GM21737 (cell line): ENCODE measurements around the gene GPHN.
"Not testable (repeated sequence)": the region's sequence is repeated elsewhere in the genome, so short reads cannot be mapped to it uniquely, and the experiment has no call there.

ENCODE experiments used
- ATAC-seq: cut with Tn5 transposase; IDR thresholded peaks from one replicate; pipeline ENCODE4 v1.9.1; 2021; ENCODE audit warnings: mild to moderate bottlenecking, moderate library complexity; ENCODE audit not compliant: unreplicated experiment

The GPHN gene

GRCh38 chr14:66758031-66758613 is 250.2 kb downstream of the GPHN start:
- ATAC-seq = no peak

DNA sequence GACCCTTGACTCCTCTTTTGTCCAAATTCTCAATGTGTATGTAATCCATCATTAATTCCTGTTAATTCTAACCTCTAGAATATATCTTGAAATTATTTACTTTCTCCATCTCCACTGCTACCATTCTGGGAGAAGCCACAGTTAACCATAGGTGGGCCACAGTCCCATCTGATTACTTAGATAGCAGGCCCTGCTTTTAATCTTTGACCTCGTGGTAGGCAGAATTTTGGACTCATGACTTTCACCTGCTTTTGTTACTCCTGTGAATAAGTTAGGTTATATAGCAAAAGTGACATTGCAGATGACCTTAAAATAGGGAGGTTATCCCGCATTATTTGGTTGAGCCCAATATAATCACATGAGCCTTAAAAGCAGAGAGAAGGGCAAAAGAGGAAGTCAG is 264.2 kb downstream of the GPHN start:
- ATAC-seq = no peak

DNA sequence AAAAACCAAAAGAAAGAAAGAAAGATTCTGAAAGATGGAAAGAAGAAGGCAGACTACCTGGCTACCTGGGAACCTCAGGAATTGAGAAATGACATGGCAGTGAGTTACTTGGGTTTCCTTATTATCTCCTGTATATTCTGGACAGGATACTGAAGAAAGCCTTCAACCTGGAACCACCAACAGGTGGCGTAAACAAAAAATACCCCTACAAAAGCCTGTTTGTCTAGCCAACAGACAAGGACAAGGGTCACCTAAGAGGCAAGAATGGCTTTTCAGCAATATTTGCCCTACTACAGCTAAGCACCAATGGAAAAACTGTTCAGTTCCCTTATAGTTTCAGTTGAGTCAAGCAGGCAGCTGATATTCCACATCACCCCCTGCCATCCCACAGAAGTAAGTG is 274.9 kb downstream of the GPHN start:
- no peak for ATAC-seq

DNA sequence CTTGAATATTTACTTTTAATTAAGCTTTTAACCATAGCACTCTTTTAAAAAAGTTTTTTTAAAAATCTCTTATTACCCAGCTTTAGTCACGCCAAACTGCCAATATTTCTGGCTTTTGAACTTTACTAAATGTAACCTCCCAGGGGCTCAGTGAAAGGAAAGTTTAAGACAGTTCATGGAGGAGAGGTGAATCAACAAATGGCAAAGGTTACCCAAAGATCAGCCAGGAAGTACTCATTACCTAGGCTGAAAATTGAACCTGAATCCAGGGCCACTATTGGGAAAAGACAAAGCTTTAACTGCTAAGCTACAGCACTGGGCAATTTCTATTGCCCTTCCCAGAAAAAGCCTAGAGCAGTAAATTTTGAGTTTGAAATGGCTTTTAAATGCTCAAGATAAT is 282.2 kb downstream of the GPHN start:
- no peak for ATAC-seq

- ATAC-seq = no peak
Observed at GRCh38 chr14:66802962-66803361, 295.0 kb downstream of the GPHN start.

GRCh38 chr14:66804141-66804540 is 296.2 kb downstream of the GPHN start:
- no peak for ATAC-seq

GRCh38 chr14:66813636-66814035 is 305.7 kb downstream of the GPHN start:
- no peak for ATAC-seq

DNA sequence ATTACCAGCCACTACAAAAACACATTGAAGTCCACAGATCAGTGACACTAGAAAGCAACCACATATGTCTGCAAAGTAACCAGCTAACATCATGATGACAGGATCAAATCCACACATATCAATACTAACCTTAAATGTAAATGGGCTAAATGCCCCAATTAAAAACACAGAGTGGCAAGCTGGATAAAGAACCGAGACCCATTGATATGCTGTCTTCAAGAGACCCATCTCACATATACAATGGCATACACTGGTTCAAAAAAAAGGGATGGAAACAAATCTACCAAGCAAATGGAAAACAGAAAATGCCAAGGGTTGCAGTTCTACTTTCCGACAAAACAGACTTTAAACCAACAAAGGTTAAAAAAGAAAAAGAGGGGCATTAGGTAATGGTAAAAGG is 307.7 kb downstream of the GPHN start:
- no peak for ATAC-seq

DNA sequence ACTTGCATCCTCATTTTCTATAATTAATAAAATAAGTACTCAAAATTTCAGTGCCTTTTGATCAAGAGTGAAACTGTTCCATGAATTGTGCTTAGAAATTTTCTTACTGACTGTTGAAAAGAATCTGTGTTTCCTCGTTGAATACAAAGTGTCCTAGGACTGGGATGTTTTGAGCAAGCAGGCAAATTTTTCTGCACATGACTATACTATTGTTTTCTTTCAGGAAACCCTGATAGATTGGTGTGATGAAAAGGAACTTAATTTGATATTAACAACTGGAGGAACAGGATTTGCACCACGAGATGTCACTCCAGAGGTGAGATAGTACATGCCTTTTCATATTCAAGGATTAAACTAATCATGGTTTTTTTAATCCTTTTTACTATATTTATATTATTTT is 316.3 kb downstream of the GPHN start:
- ATAC-seq = no peak

DNA sequence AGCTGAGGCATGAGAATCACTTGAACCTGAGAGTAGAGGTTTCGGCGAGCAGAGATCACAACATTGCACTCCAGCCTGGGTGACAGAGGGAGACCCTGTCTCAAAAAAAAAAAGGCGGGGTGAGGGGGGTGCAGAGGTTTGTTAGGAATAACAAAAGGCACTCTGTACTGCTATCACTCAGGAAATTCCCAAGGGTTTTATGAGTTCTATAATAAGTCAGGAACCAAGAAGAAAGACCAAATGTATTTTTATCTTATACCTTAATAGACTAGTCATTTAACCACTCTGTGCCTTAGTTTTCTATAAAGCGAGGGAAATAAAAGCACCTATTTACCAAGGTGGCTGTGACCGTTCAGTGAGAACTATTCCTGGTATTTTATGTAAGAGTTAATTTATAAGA is 319.2 kb downstream of the GPHN start:
- ATAC-seq = no peak

DNA sequence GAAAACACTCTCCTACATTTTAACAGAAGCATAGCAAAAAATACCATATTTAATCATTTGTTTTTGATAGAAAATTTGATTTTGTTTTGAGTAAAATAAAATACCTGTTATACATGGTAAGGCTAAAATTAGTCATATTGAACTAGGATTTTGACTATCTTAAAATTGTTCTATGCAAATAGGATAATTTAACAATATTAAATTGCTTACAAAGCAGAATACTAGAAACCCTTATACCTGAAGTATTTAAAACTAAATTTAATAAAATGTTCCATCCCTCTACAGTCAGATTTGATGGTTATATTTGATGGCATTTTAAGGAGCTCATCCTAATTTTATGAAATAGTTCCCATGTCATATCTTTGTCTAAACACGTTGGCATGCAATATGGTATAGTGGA is 323.2 kb downstream of the GPHN start:
- no peak for ATAC-seq

- no peak for ATAC-seq
Observed at GRCh38 chr14:66833816-66834215, 325.9 kb downstream of the GPHN start.

DNA sequence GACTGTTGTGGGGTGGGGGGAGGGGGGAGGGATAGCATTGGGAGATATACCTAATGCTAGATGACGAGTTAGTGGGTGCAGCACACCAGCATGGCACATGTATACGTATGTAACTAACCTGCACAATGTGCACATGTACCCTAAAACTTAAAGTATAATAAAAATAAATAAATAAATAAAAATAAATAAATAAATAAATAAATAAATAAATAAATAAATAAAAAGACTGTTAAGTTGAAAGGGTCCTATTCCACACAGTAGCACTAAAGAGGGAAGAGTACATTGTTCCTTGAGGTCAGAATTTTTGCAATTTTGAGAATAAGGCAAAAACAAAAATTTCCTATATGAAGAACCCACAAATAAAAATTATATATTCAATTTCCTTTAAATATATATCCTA is 329.5 kb downstream of the GPHN start:
- ATAC-seq = not testable (repeated sequence)

DNA sequence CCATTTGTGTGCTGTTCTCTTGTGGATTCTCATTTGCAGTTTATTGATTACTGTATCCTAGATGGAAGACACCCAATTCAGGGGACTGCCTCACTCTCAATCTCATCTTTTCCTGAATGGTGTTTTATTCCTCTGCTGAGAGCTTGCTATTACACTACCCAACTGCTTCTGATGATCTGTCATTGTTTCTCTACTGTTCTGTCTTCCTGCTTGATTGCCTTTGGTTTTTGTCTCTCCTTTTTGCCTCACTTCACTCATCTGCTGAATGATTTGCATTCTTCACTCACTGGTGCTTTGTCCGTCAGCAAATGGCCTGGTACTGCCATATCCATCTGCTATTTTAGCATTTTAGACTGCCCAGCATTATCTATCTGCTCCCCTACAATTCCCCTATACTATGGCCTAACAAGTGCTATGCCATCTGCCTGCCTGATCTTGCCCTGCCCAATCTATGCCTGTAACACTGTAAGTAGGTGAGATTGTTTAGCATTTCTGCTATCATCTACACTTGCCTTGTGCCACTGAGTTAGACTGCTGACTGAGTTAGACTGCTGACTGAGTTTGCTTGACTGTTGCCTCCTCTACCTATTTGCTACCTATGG is 335.1 kb downstream of the GPHN start:
- no peak for ATAC-seq

DNA sequence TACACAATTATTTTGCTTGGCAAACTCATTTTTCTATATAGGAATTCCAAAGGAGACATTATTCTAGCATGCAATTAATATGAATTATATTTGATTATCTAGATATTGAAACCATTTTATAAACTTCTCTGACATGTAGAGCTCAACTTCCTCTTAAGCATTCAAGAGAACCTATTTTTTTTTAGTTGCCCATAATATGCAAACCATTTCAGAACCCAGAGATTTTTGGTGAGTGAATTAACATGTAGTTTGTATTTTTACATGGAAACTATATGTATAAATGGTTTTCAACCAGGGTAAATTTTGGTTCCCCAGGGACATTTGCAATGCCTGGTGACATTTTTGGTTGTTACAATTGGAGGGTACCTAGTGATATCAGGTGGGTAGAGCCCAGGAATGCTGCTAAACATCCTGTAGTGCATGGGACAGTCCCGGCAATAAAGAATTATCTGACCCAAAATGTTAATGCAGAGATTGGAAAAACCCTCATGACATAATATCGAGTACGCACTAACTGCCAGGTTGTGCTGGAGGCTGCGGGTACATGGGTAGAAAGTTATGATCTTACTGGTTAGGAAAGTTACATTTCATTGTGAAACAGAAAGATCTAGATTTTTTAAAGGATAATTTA is 342.4 kb downstream of the GPHN start:
- ATAC-seq = no peak

DNA sequence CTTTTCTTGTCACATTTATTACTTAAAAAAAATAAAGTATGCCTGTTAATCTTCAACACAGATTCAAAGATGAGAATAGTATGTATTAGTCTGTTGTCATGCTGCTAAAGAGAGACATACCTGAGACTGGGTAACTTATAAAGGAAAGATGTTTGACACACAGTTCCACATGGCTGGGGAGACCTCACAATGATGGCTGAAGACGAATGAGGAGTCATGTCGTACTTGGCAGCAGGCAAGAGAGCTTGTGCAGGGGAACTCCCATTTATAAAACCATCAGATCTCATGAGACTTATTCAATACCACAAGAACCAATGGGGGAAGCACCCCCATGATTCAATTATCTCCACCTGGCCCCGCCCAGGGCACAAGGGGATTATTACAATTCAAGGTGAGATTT is 345.4 kb downstream of the GPHN start:
- no peak for ATAC-seq

DNA sequence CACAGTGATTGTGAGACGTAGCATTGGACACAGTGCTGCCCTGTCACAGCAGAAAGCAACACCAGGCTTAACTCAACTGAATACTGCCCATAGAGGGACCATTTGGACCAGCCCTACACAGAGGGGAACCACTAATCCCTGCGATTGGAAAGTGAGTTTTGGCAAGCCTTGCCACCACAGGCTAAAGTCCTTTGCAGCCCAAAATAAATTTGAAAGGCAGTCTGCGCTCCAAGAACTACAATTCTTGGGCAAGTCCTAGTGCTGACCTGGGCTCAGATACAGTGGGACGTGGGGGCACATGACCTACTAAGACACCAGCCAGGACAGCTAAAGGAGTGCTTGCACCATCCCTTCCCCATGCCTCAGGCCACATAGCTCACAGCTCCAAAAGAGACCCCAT is 349.9 kb downstream of the GPHN start:
- ATAC-seq = no peak

- ATAC-seq = no peak
Observed at GRCh38 chr14:66859063-66859671, 351.2 kb downstream of the GPHN start.

- ATAC-seq = no peak
Observed at GRCh38 chr14:66881596-66881995, 373.6 kb downstream of the GPHN start.

DNA sequence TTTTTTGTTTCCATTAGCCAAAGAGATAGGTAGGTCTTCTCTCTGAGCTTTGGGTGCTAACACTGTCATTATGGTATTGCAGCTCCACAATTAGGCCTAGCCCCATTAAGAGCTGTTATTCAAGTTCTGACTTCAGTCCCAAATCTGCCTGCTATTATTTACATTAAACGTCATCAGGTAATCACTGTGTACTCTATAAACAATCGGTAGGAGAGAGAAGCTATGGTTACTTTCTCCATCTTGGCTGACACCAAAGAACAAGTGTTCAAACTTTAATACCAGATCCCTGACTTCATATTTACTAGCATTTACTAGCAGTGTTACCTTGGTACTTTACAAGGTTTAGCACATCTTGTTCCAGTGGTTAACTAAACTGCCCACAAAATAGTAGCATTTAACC is 376.2 kb downstream of the GPHN start:
- ATAC-seq = no peak

DNA sequence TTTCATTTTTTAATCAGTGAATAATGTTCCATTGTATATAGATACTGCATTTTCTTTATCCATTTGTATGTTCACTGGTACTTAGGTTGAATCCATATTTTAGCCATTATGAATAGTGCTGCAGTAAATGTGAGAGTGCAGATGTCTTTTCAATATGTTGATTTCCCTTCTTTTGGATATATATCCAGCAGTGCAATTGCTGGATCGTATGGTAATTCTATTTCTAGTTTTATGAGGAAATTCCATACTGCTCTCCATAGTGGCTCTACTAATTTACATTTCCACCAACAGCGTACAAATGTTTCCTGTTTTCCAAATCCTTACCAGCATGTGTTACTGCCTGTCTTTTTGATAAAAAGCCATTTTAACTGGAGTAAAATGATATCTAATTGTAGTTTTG is 392.8 kb downstream of the GPHN start:
- no peak for ATAC-seq

GRCh38 chr14:66910311-66910840 is 402.4 kb downstream of the GPHN start:
- no peak for ATAC-seq
